Measurements from ENCODE around the gene KRT31. TPM values are rescaled to one million over a fixed set of nuclear protein-coding genes. Genes with fewer than 3 reads are reported as not detected.

The KRT31 gene
- total and polyA plus RNA-seq, 2 of the 8 experiments (the other 6 are each of a cell fraction or from before 2014, with no cell fraction given) = not detected

- Histone ChIP-seq H3K79me2 (ENCODE audit: control insufficient read depth in 1 of 2, insufficient read depth in 2 of 2, low read length in 2 of 2) (no peaks in the 10 kb centered on the region), H2BK20ac (ENCODE audit: low read length) (no peak overlapping the region), H2BK120ac (replicated peaks; ENCODE audit: low read depth, low read length) (no peak overlapping the region), H3K18ac (ENCODE audit: extremely low read depth, low read length) (no peak overlapping the region), H2AK5ac (ENCODE audit: low read depth, low read length) (no peak overlapping the region), H2BK15ac (ENCODE audit: low read length) (no peak overlapping the region), H3K23ac (ENCODE audit: insufficient read length) (no peak overlapping the region), H4K8ac (ENCODE audit: extremely low read depth, insufficient read depth, low read length) (no peak overlapping the region), H2AFZ (ENCODE audit: low read length) (no peak overlapping the region), H3K4me1 (replicated peaks in 1 of 4; ENCODE audit: control insufficient read depth in 3 of 4, insufficient read depth in 4 of 4, low read length in 3 of 4) (no peaks in the 10 kb centered on the region), H3K79me1 (ENCODE audit: low read depth, low read length) (no peaks in the 10 kb centered on the region), H3K4ac (replicated peaks; ENCODE audit: insufficient read length, low read depth, low read length) (no peak overlapping the region), H3K27ac (ENCODE audit: low read depth, low read length) (no peak overlapping the region), H4K91ac (replicated peaks; ENCODE audit: insufficient read length, low read length) (no peak overlapping the region), H4K20me1 (replicated peaks in 1 of 2; ENCODE audit: control insufficient read depth in 1 of 2, insufficient read depth in 2 of 2, low read length in 2 of 2) (no peaks in the 10 kb centered on the region), H3K9ac (replicated peaks in 1 of 4; ENCODE audit: extremely low read depth in 1 of 4, low read depth in 3 of 4, low read length in 3 of 4) (no peak overlapping the region), H3K9me3 (ENCODE audit: insufficient read depth in 2 of 2, low read depth in 1 of 2, low read length in 1 of 2) (no peaks in the 10 kb centered on the region; a peak in 1 of 4 replicates), H3K36me3 (ENCODE audit: control insufficient read depth in 2 of 4, insufficient read depth in 4 of 4, low read length in 3 of 4) (no peaks in the 10 kb centered on the region), H3K27me3 (replicated peaks in 1 of 4; ENCODE audit: control insufficient read depth in 3 of 4, extremely low read depth in 1 of 4, insufficient read depth in 3 of 4, low read length in 3 of 4) (no peaks in the 10 kb centered on the region), H2BK12ac (ENCODE audit: low read depth, low read length) (no peak overlapping the region), H4K5ac (ENCODE audit: insufficient read length, low read depth, low read length) (no peak overlapping the region), H2BK5ac (ENCODE audit: low read depth, low read length) (no peak overlapping the region), H3K14ac (ENCODE audit: insufficient read length) (no peak overlapping the region), H3K56ac (replicated peaks; ENCODE audit: insufficient read length, low read depth, low read length) (no peak overlapping the region), H3K4me2 (ENCODE audit: insufficient read depth in 1 of 2, low read depth in 2 of 2, low read length in 2 of 2) (no peak overlapping the region), H3K4me3 (ENCODE audit: extremely low read depth in 1 of 4, insufficient read depth in 2 of 4, low read depth in 3 of 4, low read length in 4 of 4) (no peak overlapping the region), H3K23me2 (ENCODE audit: low read depth, low read length) (no peaks in the 10 kb centered on the region)
- 91% methylated on average over 9 of the region's 9 CpGs; no CpG with 5 or more reads in 1 of the 2 experiments for WGBS, 2 experiments (ENCODE audit: extremely low coverage in 1 of 2, insufficient coverage in 1 of 2, insufficient read length in 1 of 2, insufficient replicate concordance in 2 of 2, low coverage in 1 of 2, low lambda C conversion rate in 2 of 2, missing lambda C conversion rate in 1 of 2)
- FAIRE-seq = no peak
- POLR2A ChIA-PET (ENCODE audit: partially characterized antibody) = no interaction called here
- CTCF ChIA-PET (ENCODE audit: partially characterized antibody) = interaction anchor here (1.2 kb wide), 1 partner anchor 20 kb away, joined by 3 read pairs; no protein-coding TSS in a partner anchor
- DNase-seq (ENCODE audit: low read depth in 1 of 2, low spot score in 2 of 2) = no peak
- TF ChIP-seq RBBP5 (IDR thresholded peaks at IDR 0.05; ENCODE audit: borderline replicate concordance, low read depth, low read length) (no peak), TCF12 (IDR thresholded peaks at IDR 0.05; ENCODE audit: low read depth, low read length) (no peak), TAF7 (optimal IDR thresholded peaks at IDR 0.05; ENCODE audit: borderline replicate concordance, low read depth, low read length) (no peak), CBX8 (IDR thresholded peaks at IDR 0.05; ENCODE audit: borderline replicate concordance, low read depth, low read length) (no peak), RFX5 (IDR thresholded peaks at IDR 0.05; ENCODE audit: borderline replicate concordance, low read depth, low read length) (no peak), PHF8 (conservative IDR thresholded peaks at IDR 0.05; ENCODE audit: low read depth, low read length) (no peak), HDAC6 (IDR thresholded peaks at IDR 0.05; ENCODE audit: low read depth, low read length) (no peak), ATF3 (IDR thresholded peaks at IDR 0.05; ENCODE audit: insufficient read depth, low read depth, low read length) (no peak), BACH1 (IDR thresholded peaks at IDR 0.05; ENCODE audit: low read length) (no peak), POLR2A (IDR thresholded peaks at IDR 0.05; ENCODE audit: control extremely low read depth in 1 of 2, low read depth in 2 of 2, low read length in 2 of 2) (no peak), JUND (IDR thresholded peaks at IDR 0.05; ENCODE audit: low read length) (no peak)
- TF ChIP-seq, protein P1, sequence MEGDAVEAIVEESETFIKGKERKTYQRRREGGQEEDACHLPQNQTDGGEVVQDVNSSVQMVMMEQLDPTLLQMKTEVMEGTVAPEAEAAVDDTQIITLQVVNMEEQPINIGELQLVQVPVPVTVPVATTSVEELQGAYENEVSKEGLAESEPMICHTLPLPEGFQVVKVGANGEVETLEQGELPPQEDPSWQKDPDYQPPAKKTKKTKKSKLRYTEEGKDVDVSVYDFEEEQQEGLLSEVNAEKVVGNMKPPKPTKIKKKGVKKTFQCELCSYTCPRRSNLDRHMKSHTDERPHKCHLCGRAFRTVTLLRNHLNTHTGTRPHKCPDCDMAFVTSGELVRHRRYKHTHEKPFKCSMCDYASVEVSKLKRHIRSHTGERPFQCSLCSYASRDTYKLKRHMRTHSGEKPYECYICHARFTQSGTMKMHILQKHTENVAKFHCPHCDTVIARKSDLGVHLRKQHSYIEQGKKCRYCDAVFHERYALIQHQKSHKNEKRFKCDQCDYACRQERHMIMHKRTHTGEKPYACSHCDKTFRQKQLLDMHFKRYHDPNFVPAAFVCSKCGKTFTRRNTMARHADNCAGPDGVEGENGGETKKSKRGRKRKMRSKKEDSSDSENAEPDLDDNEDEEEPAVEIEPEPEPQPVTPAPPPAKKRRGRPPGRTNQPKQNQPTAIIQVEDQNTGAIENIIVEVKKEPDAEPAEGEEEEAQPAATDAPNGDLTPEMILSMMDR (IDR thresholded peaks at IDR 0.05; ENCODE audit: control extremely low read depth in 1 of 3, insufficient read depth in 1 of 3, low read depth in 1 of 3, low read length in 3 of 3) = no peak
Observed at GRCh38 chr17:41437769-41438168, 40.4 kb upstream of the KRT31 start.
